Measurements from ENCODE around the gene RPS10. TPM values are rescaled to one million over a fixed set of nuclear protein-coding genes. Genes with fewer than 3 reads are reported as not detected.

Gene RPS10
- total and polyA plus RNA-seq, 2 of the 8 experiments (the other 6 are each of a cell fraction or from before 2014, with no cell fraction given), result 2,408 to 11,142 TPM

GRCh38 chr6:34460796-34461507, 35.1 kb upstream of the RPS10 start:
- Histone ChIP-seq H4K91ac (replicated peaks; ENCODE audit: insufficient read length, low read length) (no peak overlapping the region), H3K23ac (ENCODE audit: insufficient read length) (no peak overlapping the region), H3K18ac (ENCODE audit: extremely low read depth, low read length) (no peak overlapping the region), H3K9me3 (ENCODE audit: insufficient read depth in 2 of 2, low read depth in 1 of 2, low read length in 1 of 2) (no peaks in the 10 kb centered on the region), H3K4ac (replicated peaks; ENCODE audit: insufficient read length, low read depth, low read length) (no peak overlapping the region), H3K27ac (ENCODE audit: low read depth, low read length) (no peak overlapping the region), H2BK20ac (ENCODE audit: low read length) (no peak overlapping the region), H2BK5ac (ENCODE audit: low read depth, low read length) (no peak overlapping the region), H3K79me1 (ENCODE audit: low read depth, low read length) (no peaks in the 10 kb centered on the region), H3K14ac (ENCODE audit: insufficient read length) (no peak overlapping the region), H2BK120ac (replicated peaks; ENCODE audit: low read depth, low read length) (no peak overlapping the region), H2AK5ac (ENCODE audit: low read depth, low read length) (no peak overlapping the region; the same call in 1 of the 2 replicates), H3K4me1 (replicated peaks in 1 of 4; ENCODE audit: control insufficient read depth in 3 of 4, insufficient read depth in 4 of 4, low read length in 3 of 4) (peaks cover 0 to 24% (median 10%) of the 10 kb centered on the region in 4 experiments; a peak in 6 of 7 replicates), H3K56ac (replicated peaks; ENCODE audit: insufficient read length, low read depth, low read length) (no peak overlapping the region), H2BK15ac (ENCODE audit: low read length) (peak overlapping the region; percentile 72; the same call in 1 of the 2 replicates), H3K79me2 (ENCODE audit: control insufficient read depth in 1 of 2, insufficient read depth in 2 of 2, low read length in 2 of 2) (no peaks in the 10 kb centered on the region), H2BK12ac (ENCODE audit: low read depth, low read length) (0 out of 2 replicates have a peak overlapping the region, but pooled peaks have one; percentile 60), H4K20me1 (replicated peaks in 1 of 2; ENCODE audit: control insufficient read depth in 1 of 2, insufficient read depth in 2 of 2, low read length in 2 of 2) (no peaks in the 10 kb centered on the region), H4K5ac (ENCODE audit: insufficient read length, low read depth, low read length) (no peak overlapping the region), H3K4me3 (ENCODE audit: extremely low read depth in 1 of 4, insufficient read depth in 2 of 4, low read depth in 3 of 4, low read length in 4 of 4) (no peak overlapping the region), H3K23me2 (ENCODE audit: low read depth, low read length) (peaks cover 9% of the 10 kb centered on the region), H3K36me3 (ENCODE audit: control insufficient read depth in 2 of 4, insufficient read depth in 4 of 4, low read length in 3 of 4) (no peaks in the 10 kb centered on the region), H3K27me3 (replicated peaks in 1 of 4; ENCODE audit: control insufficient read depth in 3 of 4, extremely low read depth in 1 of 4, insufficient read depth in 3 of 4, low read length in 3 of 4) (peaks cover 0 to 4% (median 3%) of the 10 kb centered on the region in 4 experiments; a peak in 3 of 7 replicates), H3K4me2 (ENCODE audit: insufficient read depth in 1 of 2, low read depth in 2 of 2, low read length in 2 of 2) (peak overlapping the region in 1 of 2 experiments; percentile 38; a peak in 1 of 4 replicates), H2AFZ (ENCODE audit: low read length) (no peak overlapping the region), H3K9ac (replicated peaks in 1 of 4; ENCODE audit: extremely low read depth in 1 of 4, low read depth in 3 of 4, low read length in 3 of 4) (no peak overlapping the region), H4K8ac (ENCODE audit: extremely low read depth, insufficient read depth, low read length) (no peak overlapping the region)
- ChIA-PET POLR2A (ENCODE audit: partially characterized antibody) (interaction anchor here (1.6 to 3.4 kb wide), 3 partner anchors 34 to 296 kb away, joined by 3 to 10 read pairs (median 5); partner anchors contain the start of genes RPS10 and SNRPC), CTCF (ENCODE audit: partially characterized antibody) (interaction anchor here (0.6 to 13.0 kb wide), 36 partner anchors 12 to 744 kb away, joined by 3 to 213 read pairs (median 7); partner anchors contain the start of gene SMIM29)
- FAIRE-seq, result no peak
- TF ChIP-seq TCF12 (IDR thresholded peaks at IDR 0.05; ENCODE audit: low read depth, low read length) (no peak), POLR2AphosphoS5 (IDR thresholded peaks at IDR 0.05; ENCODE audit: low read depth, low read length) (no peak), KDM4A (IDR thresholded peaks at IDR 0.05; ENCODE audit: low read depth, low read length, severe bottlenecking) (no peak), SIN3A (conservative IDR thresholded peaks at IDR 0.05 in 1 of 2, IDR thresholded peaks at IDR 0.05 in 1 of 2; ENCODE audit: low read depth in 1 of 2, low read length in 2 of 2) (peak in 1 of 2 experiments; percentile 18; a peak in 1 of 4 replicates), KDM1A (IDR thresholded peaks at IDR 0.05; ENCODE audit: borderline replicate concordance, low read length) (peak; percentile 89), EGR1 (IDR thresholded peaks at IDR 0.05; ENCODE audit: borderline replicate concordance, low read depth, low read length) (no peak), ATF3 (IDR thresholded peaks at IDR 0.05; ENCODE audit: insufficient read depth, low read depth, low read length) (peak; percentile 21; the same call in 1 of the 2 replicates), USF2 (IDR thresholded peaks at IDR 0.05; ENCODE audit: low read length) (peak; percentile 69)
- WGBS, 2 experiments (ENCODE audit: extremely low coverage in 1 of 2, insufficient coverage in 1 of 2, insufficient read length in 1 of 2, insufficient replicate concordance in 2 of 2, low coverage in 1 of 2, low lambda C conversion rate in 2 of 2, missing lambda C conversion rate in 1 of 2), result 76% methylated on average over 5 of the region's 5 CpGs; no CpG with 5 or more reads in 1 of the 2 experiments
- no peak for DNase-seq (ENCODE audit: low read depth in 1 of 2, low spot score in 2 of 2)
